MCF 10A (cell line): ENCODE measurements around the gene PTEN. TPM values are rescaled to one million over a fixed set of nuclear protein-coding genes. Genes with fewer than 3 reads are reported as not detected.
"Not testable (repeated sequence)": the region's sequence is repeated elsewhere in the genome, so short reads cannot be mapped to it uniquely, and the experiment has no call there.

Experiments used
- BruUV-seq: library from RNA; stranded (reverse); fragments of 400-500 nt; replicated peaks from 2 replicates; lab custom pipeline; 2021; lab: Mats Ljungman, UMichigan
- CTCF ChIA-PET: fragments of 300-600 bp; sonication (Branson Sonifier 250); formaldehyde crosslinking; extraction: SDS; loops from one replicate; lab custom pipeline; 2021; ENCODE audit warnings: antibody characterized with exemption, inconsistent platforms; lab: Yijun Ruan, JAX
- POLR2A ChIA-PET: fragments of 300-600, 350-650 bp; sonication (Branson Sonifier 250); formaldehyde crosslinking; extraction: SDS; loops from one replicate; lab custom pipeline; 2020; ENCODE audit warnings: antibody characterized with exemption, inconsistent platforms; lab: Yijun Ruan, JAX
- DNase-seq: peaks from one replicate; pipeline ENCODE4 v3.0.0-alpha.2; 2018; ENCODE audit not compliant: unreplicated experiment
- H3K27ac Mint-ChIP-seq: one replicate; pipeline ENCODE4 v1.8.0; 2022; ENCODE audit warnings: mild to moderate bottlenecking, low read depth, mixed read lengths; ENCODE audit not compliant: unreplicated experiment
- H3K27me3 Mint-ChIP-seq: one replicate; pipeline ENCODE4 v1.8.0; 2022; ENCODE audit warnings: mixed read lengths; ENCODE audit not compliant: insufficient read depth, unreplicated experiment
- H3K36me3 Mint-ChIP-seq: one replicate; pipeline ENCODE4 v1.8.0; 2022; ENCODE audit warnings: mild to moderate bottlenecking, moderate library complexity, mixed read lengths; ENCODE audit not compliant: insufficient read depth, unreplicated experiment
- H3K4me1 Mint-ChIP-seq: one replicate; pipeline ENCODE4 v1.8.0; 2022; ENCODE audit warnings: mixed read lengths; ENCODE audit not compliant: insufficient read depth, unreplicated experiment
- H3K4me3 Mint-ChIP-seq: one replicate; pipeline ENCODE4 v1.8.0; 2022; ENCODE audit warnings: mild to moderate bottlenecking, moderate library complexity, mixed read lengths; ENCODE audit not compliant: unreplicated experiment
- H3K9me3 Mint-ChIP-seq: one replicate; pipeline ENCODE4 v1.8.0; 2022; ENCODE audit warnings: mixed read lengths; ENCODE audit not compliant: unreplicated experiment
- CTCF ChIP-seq: fragments of 200-600 bp; IDR thresholded peaks from one replicate; pipeline ENCODE4 v1.8.0; 2022; ENCODE audit warnings: antibody characterized with exemption, mild to moderate bottlenecking; ENCODE audit not compliant: unreplicated experiment
- intact Hi-C: fragments of 100-400 bp; cut with micrococcal nuclease; formaldehyde crosslinking; loops from 2 replicates; pipeline ENCODE4 v1.14.1; 2022
- total RNA-seq: library from RNA; stranded (reverse); gene quantifications from 2 replicates; pipeline ENCODE4 v1.2.3, GENCODE V29; 2022

Gene PTEN
- total RNA-seq, 1 experiment from 2014 or later, result 64.1 TPM

GRCh38 chr10:87826653-87827052, 36.8 kb upstream of the PTEN start:
- no peaks in the 10 kb centered on the region for H3K9me3 Mint-ChIP-seq
- H3K27ac Mint-ChIP-seq, result no peak overlapping the region
- H3K4me1 Mint-ChIP-seq, result no peaks in the 10 kb centered on the region
- BruUV-seq, result no TSS peak
- H3K4me3 Mint-ChIP-seq, result no peak overlapping the region
- no peaks in the 10 kb centered on the region for H3K36me3 Mint-ChIP-seq
- TF ChIP-seq CTCF, result no peak
- no peaks in the 10 kb centered on the region for H3K27me3 Mint-ChIP-seq
- CTCF ChIA-PET, result no interaction called here
- POLR2A ChIA-PET, result interaction anchor here (5.7 kb wide), 1 partner anchor 8 kb away, joined by 36 read pairs; the partner anchor contains the start of gene ATAD1
- DNase-seq, result no peak
- intact Hi-C loops, result no loop called here

DNA sequence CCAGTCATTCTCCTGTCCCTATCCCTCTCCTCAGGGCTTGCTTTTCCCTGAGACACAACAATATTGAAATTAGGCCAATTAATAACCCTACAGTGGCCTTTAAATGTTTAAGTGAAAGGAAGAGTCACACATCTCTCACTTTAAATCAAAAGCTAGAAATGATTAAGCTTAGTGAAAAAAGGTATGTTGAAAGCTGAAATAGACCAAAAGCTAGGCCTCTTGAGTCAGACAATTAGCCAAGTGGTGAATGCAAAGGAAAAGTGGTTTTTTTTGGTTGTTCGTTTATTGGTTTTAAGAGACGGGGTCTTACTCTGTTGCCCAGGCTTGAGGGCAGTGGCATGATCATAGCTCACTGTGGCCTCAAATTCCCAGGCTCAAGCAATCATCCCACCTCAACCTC, 35.7 kb upstream of the PTEN start:
- CTCF ChIA-PET, result interaction anchor here (2.7 kb wide), 1 partner anchor 8 kb away, joined by 17 read pairs; the partner anchor contains the start of gene ATAD1
- H3K9me3 Mint-ChIP-seq, result no peaks in the 10 kb centered on the region
- no peak for DNase-seq
- no peaks in the 10 kb centered on the region for H3K4me1 Mint-ChIP-seq
- H3K27ac Mint-ChIP-seq, result no peak overlapping the region
- H3K36me3 Mint-ChIP-seq, result no peaks in the 10 kb centered on the region
- POLR2A ChIA-PET, result interaction anchor here (1.1 to 5.7 kb wide), 2 partner anchors 9 to 18 kb away, joined by 4 to 36 read pairs; partner anchors contain the start of gene ATAD1
- BruUV-seq, result no TSS peak
- intact Hi-C loops, result no loop called here
- no peak overlapping the region for H3K4me3 Mint-ChIP-seq
- H3K27me3 Mint-ChIP-seq, result no peaks in the 10 kb centered on the region
- no peak for TF ChIP-seq CTCF

DNA sequence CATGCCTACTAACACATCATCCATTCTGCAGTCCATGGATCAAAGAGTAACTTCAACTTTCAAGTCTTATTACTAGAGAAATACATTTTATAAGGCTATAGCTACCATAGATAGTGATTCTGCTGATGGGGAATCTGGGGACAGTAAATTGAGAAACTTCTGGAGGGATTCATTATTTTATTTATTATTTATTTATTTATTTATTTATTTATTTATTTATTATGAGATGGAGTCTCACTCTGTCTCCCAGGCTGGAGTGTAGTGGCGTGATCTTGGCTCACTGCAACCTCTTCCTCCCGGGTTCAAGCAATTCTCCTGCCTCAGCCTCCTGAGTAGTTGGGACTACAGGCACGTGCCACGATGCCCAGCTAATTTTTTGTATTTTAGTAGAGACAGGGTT, 34.4 kb upstream of the PTEN start:
- BruUV-seq, H3K27ac Mint-ChIP-seq, intact Hi-C loops, H3K4me3 Mint-ChIP-seq, H3K4me1 Mint-ChIP-seq, H3K27me3 Mint-ChIP-seq, H3K9me3 Mint-ChIP-seq, H3K36me3 Mint-ChIP-seq, DNase-seq: not testable (repeated sequence)
- ChIA-PET CTCF (interaction anchor here (0.7 to 2.7 kb wide), 5 partner anchors 10 to 560 kb away, joined by 3 to 17 read pairs (median 4); partner anchors contain the start of gene ATAD1), POLR2A (interaction anchor here (1.2 to 5.7 kb wide), 2 partner anchors 11 to 13 kb away, joined by 7 to 36 read pairs; partner anchors contain the start of gene ATAD1)

GRCh38 chr10:87829986-87830729, 33.3 kb upstream of the PTEN start:
- ChIA-PET CTCF (interaction anchor here (0.6 to 2.7 kb wide), 3 partner anchors 9 to 11 kb away, joined by 3 to 17 read pairs (median 7); partner anchors contain the start of gene ATAD1), POLR2A (interaction anchor here (0.6 to 5.7 kb wide), 4 partner anchors 8 to 20 kb away, joined by 3 to 36 read pairs (median 6); partner anchors contain the start of gene ATAD1)
- Mint-ChIP-seq H3K4me3 (no peak overlapping the region), H3K9me3 (no peaks in the 10 kb centered on the region), H3K27me3 (no peaks in the 10 kb centered on the region), H3K27ac (no peak overlapping the region), H3K36me3 (no peaks in the 10 kb centered on the region), H3K4me1 (no peaks in the 10 kb centered on the region)
- no peak for DNase-seq
- BruUV-seq, result no TSS peak
- intact Hi-C loops, result no loop called here
- no peak for TF ChIP-seq CTCF
